DMS 273 (cell line): ENCODE data around the gene RENBP.

ENCODE experiments used
- DNase-seq: peaks from one replicate; lab custom pipeline; 2025; ENCODE audit not compliant: unreplicated experiment; lab: John Stamatoyannopoulos, UW

Gene RENBP

DNA sequence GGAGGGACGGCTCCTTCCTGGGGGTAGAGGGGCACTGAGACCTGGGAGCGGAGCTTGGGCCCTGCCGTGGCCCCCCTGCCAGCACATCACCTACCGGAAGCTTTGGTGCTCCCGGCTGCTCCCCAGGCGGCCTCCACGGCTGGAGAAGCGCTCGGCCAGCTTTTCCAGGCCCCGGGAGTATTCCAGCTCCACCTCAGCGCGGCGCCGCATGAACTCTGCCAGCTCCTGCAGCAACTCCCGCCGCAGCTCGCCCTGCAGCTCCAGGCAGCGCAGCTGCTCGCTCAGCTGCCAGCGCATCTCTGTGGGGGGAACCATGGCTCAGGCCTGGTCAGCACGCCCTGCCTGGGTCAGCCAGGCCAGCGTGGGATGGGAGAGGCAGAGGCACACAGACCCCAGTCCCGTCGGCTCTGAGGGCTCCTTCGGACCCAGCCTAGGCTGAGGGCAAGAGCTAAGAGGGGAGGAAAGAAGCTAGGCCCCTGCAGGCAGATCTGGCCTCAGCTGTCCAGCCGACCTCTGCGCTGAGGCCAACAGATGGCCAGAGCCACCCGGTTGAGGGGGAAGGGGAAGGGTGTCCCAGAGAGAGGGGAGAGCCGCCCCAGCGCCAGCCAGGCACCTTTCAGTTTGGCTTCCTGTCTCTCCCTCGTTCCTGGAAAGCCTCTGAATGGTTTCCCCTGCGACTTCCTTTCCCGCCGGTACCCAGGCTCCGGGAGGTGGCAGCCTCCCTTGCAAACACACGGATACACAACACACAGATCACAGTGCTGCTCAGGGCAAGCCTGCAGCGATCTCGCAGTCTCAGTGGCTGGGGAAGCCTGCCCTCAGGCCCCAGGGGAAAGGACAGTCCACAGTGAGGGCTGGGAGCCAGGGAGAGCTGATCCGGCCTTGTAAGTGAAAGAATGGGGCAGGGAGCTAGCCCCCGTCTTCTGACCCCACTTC lies 22.7 kb downstream of the RENBP start:
- DNase-seq, result peak; percentile 79

DNA sequence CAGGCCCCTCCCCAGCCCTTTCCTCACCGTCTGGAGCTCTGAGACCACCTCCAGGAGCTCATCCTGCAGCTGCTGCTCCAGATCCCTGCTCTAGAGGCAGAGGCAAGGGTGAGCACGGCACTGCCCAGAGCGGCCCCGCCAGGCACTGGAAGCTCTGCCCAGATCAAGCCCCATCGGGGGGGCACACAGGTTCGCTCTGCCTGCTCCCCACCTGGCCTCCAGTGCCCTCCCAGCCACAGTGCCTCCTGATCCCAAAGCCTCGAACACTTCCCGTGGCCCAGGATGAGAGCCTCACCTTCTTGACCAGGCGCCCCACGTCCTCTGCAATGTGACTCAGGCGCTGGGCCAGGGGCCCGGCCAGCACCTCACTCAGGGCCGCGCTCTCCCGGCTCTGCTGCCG lies 23.4 kb downstream of the RENBP start:
- no peak for DNase-seq

DNA sequence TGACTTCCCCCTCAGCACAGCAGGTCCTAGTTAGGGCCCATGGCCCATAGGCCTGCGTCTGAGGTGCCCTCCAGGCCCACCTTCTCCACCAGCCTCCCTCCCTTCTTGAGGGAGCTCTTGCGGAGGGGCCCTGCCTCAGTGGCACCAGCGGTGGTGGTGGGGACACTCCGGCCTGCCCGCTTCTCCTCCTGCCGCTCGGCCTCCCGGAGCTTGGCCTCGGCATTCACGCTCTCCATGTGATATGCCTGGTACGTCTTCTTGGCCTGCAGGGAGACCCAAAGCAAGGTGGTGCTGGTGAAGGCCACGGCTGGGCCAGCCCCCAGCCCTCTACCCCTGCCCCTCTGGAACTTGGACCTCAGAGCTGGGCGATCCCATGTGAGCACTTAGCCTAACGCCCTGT lies 23.9 kb downstream of the RENBP start:
- DNase-seq, result no peak

DNA sequence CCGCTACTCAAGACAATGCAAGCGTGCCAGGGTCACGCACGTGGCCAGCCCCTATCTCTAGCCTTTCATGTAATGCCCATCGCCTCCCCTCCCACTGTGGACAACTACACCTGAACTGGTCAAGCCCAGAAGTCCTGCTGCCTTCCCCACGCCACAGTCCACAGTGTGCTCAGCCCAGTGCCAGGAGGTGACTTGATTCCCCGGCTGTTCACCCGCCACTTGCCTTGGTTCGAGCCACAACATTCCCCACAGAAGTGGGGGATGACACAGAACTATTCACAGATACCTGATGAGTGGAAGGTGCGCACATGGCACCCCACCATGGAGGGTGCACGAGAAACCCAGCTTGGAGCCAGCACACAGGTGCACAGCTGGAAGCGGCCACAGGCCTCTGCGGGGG lies 25.2 kb downstream of the RENBP start:
- no peak for DNase-seq

DNA sequence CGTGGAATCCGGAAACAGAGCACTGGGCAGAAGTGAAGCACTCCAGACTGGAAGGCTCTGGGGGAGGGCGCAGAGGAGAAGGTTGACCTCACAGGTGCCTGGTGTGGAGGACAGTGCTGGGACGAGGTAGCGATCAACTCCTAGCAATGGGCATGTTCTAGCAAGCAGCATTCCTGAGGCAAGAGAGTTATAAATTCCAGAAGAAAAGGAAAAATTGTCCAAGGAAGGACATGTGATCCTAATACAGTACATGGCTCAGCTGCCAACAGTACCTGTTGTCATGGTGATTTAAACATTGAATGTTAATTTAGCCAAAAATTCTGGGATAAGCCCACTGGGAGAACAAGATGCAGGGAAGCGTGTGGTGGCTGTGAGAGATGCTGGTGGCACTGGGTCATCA lies 26.6 kb downstream of the RENBP start:
- DNase-seq, result no peak

DNA sequence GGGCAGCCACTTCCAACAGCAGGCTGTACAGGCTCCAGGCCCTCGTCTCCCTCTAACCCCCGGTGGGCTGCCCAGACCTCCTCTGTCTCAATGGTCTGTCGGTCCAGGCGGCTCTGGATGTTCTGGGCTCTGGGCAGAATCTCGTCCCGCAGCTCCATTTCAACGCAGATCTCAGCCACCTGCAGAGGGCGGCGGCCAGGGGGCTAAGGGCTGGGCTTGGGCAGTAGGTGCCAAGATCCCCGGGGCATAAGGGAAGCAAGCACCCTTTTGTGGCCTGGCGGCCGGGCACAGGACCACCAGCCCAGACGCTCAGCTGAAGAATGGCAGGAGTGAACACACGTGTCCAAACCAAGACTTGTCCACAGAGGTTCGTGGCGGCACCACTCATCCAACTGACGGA lies 30.7 kb downstream of the RENBP start:
- DNase-seq, result no peak

DNA sequence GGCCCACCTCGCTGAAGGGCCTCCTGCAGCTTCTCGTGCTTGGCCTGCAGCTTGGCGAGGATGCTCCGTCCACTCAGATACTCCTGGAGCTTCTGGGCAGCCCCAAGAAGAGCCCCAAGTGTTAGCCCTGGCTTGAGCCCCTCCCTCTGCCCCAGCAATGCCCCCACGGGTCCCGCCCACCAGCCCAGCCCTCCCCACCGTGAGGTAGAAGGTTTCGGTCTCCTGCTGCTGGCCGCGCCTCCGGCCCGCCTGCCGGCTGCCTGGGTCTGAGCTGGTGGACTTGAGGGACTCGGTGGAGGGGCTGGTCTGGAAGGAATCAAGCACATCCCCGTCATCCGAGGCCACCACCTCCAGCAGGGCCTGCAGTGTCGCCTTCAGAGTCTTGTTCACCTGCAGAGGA lies 31.2 kb downstream of the RENBP start:
- DNase-seq, result no peak

DNA sequence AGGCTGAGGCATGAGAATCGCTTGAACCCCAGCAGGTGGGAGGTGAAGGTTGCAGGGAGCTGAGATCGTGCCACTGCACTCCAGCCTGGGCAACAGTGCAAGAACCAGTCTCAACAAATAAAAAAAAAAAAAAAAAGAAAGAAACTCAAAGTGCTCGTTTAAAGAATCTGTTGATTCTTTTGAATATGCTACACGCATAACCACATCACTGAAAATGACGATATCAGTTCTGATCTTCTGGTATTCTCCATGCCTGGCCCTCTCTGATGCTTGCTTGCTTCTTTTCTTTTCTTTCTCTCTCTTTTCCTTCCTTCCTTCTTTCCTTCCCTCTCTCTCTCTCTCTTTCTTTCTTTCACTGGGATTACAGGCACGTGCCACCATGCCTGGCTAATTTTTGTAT lies 32.6 kb downstream of the RENBP start:
- no peak for DNase-seq

DNA sequence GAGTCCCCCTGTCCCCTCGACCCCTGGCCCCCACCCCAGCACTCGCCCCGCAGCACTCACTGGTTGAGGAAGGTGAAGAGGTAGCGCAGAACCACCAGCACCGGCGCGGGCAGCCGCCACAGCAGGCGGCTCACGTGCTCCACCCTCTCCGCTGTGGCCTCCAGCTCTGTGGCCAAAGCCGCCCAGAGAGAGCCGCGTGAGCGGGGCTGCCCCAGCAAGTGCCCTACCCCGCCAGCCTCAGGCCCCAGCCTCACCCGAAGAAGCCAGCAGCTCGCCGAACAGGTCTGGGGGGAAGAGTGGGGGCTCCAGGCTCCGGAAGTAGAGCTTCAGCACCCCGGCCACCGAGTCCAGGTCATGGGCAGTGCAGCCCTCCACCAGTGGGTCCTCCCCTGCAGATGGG lies 34.0 kb downstream of the RENBP start:
- no peak for DNase-seq

DNA sequence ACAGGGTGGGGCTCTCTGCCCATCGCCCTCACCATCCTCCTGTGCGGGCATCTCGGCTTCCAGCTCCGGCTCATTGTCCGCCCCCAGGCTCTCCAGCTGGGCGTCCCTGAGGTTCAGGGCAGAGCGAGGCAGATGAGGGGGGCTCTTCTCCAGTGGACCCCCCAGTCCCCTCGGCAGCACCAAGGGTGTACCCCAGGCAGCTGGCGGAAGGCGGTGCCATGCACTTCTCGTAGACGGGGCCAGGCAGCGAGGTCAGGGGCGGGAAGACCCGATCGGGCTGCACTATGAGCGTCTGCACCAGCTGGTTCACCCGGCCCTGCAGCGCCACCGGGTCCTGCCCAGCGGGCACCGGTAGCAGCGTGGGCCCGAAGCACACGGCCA lies 34.5 kb downstream of the RENBP start:
- DNase-seq, result no peak

DNA sequence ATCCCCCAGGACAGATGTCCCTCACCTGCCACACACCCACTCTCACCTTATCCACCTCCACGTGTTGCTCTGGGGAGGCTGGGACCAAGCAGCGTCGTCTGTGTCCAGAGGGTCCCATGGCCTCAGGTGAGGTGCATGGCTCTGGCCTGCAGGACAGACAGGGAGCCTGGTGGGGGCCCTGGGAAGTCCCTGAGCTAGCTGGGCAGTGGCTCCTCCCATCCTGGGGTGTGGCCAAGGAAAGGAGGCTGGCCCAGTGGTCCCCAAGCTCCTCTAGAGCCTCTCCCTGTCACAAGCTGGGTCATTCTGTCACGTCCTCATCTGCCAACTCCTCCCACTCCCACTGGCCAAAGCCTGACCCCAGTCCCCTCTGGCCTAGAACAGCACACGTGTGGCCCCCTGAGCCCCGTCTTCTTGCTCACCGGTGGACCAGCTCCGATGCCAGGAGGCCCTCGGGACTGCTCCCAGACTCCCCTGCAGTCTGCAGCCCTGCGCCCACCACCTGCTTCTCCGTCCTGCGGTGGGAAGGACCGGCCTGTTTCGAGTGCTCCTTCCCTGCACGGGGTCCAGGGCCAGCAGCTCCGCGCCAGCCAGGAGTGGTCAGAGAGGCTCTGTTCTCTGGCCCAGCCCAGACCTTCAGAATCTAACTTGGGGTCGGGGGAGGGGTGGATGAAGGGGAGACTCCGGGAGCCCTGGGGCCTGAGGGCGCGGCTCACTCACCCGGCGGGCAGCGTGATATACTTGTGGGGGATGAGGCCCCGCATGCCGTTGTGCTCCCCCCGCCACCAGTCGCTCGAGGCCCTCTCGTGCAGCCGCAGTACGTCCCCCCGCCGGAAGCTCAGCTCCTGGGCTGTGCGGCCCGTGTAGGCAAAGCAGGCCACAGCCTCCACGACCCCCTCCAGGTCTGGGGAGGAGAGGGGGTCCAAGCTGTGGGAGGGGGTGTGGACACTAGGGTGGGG lies 35.1 kb downstream of the RENBP start:
- peak; percentile 76 for DNase-seq

DNA sequence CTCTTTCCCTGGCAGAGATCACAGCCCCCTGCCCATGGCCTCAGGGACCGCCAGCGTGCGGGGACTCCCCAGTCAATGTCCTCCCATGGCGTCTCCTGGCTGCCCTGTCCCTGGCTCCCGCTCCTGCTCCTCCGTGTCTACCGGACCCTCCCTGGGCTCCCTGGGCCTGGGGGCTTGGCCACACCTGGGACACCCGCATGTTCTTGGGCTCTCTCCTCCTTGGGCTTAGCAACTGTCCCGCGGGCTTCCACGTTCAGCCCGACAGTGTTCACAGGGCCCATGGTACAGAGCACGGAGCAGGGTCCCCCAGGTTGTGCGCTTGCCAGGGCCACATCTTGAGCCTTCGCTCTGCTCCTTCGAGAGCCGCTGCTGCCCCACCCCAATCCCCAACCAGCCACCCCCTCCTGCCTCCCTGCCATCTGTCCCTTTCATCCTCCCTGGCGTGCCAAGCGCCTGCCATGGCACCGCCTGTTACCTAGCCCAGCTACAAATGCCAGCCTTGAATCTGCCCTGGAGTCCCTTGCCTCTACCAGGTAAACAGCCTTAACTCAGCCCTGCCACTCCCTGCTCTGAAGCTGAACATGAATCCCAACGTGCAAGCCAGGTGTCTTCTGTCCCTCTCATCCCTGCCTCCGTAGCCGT lies 36.1 kb downstream of the RENBP start:
- DNase-seq, result peak; percentile 86

DNA sequence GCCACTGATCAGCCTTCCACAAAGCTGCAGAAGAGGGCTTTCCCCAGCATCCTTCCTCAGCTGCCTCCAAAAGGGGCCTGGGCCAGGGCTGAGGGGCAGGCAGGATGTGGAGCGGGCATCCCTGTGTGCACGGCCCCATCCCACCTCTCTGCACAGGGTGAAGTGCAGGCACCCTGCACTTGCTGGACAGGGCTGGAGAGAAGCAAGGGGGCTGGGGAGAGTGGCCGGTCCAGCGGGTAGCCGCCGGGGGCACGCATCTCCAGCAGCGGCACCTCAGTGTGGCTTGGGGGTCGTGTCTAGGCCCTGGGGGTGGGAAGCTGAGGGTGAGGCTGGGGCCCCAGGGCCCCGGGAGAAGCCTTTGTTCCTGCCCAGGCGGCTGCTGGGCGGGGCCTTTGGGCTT lies 37.0 kb downstream of the RENBP start:
- no peak for DNase-seq

DNA sequence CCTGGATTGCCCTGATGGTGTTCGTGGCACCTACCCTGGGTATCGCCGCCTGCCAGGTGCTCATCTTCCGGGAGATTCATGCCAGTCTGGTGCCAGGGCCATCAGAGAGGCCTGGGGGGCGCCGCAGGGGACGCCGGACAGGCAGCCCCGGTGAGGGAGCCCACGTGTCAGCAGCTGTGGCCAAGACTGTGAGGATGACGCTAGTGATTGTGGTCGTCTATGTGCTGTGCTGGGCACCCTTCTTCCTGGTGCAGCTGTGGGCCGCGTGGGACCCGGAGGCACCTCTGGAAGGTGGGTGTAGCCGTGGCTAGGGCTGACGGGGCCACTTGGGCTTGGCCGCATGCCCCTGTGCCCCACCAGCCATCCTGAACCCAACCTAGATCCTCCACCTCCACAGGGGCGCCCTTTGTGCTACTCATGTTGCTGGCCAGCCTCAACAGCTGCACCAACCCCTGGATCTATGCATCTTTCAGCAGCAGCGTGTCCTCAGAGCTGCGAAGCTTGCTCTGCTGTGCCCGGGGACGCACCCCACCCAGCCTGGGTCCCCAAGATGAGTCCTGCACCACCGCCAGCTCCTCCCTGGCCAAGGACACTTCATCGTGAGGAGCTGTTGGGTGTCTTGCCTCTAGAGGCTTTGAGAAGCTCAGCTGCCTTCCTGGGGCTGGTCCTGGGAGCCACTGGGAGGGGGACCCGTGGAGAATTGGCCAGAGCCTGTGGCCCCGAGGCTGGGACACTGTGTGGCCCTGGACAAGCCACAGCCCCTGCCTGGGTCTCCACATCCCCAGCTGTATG lies 38.1 kb downstream of the RENBP start:
- no peak for DNase-seq

DNA sequence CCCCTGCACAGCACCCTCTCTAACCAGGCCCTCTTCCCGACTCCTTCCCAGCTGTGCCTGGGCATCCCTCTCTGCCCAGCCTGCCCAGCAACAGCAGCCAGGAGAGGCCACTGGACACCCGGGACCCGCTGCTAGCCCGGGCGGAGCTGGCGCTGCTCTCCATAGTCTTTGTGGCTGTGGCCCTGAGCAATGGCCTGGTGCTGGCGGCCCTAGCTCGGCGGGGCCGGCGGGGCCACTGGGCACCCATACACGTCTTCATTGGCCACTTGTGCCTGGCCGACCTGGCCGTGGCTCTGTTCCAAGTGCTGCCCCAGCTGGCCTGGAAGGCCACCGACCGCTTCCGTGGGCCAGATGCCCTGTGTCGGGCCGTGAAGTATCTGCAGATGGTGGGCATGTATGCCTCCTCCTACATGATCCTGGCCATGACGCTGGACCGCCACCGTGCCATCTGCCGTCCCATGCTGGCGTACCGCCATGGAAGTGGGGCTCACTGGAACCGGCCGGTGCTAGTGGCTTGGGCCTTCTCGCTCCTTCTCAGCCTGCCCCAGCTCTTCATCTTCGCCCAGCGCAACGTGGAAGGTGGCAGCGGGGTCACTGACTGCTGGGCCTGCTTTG lies 38.9 kb downstream of the RENBP start:
- DNase-seq, result peak; percentile 92

DNA sequence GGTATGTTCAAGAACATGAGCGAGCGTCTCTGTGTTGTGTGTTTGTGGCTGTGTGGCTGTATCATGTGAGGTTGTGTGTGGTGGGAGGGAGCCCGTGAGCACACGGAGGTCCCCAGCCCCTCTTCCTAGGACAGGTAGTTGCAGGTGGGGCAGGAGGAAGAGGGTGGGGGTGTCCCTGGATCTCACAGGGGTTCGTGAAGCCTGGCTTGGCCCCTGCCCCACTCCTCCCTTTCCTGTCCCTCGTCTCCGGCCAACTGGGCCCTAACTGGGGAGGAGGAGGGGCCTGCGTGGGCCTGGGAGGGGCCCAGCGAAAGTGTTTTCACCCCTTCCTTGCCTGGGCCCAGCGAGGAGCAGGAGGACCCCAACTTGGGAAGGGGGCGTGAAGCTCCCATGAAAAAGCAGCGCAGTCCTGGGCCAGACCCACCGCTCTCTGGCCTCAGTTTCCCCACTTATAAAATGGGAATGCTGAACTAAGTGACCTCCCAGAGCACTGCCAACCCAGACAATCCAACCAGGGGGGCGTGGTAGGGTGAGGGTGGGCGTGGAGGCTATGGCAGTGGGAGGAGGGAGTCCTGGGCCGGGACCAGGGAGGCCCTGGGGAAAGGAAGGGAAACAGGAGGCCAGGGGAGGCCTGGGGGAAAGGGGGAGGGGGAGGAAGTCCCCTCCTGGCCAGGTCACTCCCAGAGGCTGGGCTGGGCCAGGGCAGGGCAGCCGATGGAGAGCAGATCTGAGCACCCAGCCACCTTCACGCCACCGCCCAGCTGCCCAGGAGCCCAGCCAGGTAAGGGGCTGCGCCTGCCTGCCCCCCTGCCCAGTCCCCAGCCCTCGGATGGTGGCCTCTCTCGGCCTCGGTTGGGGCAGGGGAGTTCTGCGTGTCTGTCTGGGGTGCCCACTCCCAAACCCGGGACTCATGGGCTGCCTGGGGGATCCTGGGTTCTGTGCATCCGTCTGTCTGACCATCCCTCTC lies 40.2 kb downstream of the RENBP start, which contains the start of gene AVPR2:
Gene AVPR2, plus strand, starts transcription at position 683 of the 967 bp plus-strand sequence. CDS start 473 bp downstream, outside the sequence.
- DNase-seq, result peak; percentile 46

DNA sequence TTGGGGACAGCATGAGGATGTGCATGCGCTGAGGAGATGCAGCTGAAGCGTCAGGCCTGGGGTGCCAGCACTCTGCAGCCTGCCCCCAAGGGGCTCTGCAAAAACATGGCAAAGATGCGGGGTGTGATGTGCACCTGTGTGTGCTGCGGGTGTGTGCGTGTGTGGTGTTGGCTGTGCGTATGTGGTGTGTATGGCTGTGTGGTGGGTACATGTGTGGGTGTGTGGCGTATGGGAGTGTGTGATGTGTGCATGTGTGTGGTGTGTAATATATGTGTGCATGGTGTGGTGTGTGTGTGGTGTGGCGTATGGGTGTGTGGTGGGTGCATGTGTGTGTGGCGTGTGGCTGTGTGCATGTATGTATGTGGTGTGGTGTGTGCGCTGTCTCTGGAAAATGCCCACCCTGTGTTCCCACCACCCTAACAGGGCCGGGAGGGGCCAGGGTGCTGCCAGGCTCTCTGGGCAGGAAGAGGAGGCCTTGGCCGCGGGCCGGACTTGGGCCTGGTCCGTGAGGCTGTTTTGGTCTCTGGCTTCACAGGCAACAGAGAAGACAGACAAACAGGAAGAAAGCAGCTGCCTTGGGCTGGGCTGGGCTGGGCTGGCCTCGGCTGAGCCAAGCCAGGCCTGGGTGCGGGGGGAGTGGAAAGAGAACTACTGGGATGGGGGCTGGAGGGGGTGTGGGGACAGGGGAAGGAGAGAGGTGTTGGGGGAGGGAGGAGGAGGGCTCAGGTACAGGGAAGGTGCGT lies 41.0 kb downstream of the RENBP start:
- no peak for DNase-seq

DNA sequence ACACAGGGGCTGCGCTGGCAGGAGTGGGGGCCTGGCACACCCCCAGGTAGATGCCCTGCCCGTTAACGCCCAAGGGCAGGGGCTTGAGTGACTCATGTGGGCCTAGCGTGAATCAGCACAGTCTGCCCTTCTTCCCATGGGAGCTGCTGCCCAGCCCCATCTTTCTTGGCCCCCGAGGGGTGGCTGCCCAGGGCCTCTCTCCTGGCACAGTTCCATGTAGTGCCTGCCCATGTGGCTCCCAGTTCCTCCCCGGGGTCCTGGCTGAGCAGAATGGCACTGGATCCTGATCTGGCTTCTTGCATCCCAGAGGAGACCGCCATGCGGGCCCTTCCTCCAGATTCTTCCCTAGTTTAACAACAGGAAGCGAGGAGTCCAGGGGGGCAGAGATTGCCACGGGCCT lies 42.1 kb downstream of the RENBP start:
- peak; percentile 78 for DNase-seq
